Activated naive CD4-positive, alpha-beta T cell treated with anti-CD3 and anti-CD28 coated beads, Interleukin-2, amount 50 U/mL, for 24 hours (primary cell): Measurements from ENCODE around the gene HK1.
A peak's percentile ranks its signal among the peaks of the same experiment; 100 is the strongest.
"Not testable (repeated sequence)": the region's sequence is repeated elsewhere in the genome, so short reads cannot be mapped to it uniquely, and the experiment has no call there.

Experiments
- H3K27ac Mint-ChIP-seq: one replicate; pipeline ENCODE4 v1.8.0; 2021; ENCODE audit warnings: mild to moderate bottlenecking, mixed read lengths
- H3K27me3 Mint-ChIP-seq: one replicate; pipeline ENCODE4 v1.8.0; 2021; ENCODE audit warnings: mixed read lengths
- H3K36me3 Mint-ChIP-seq: one replicate; pipeline ENCODE4 v1.8.0; 2021; ENCODE audit warnings: mixed read lengths
- H3K4me1 Mint-ChIP-seq: one replicate; pipeline ENCODE4 v1.8.0; 2021; ENCODE audit warnings: mixed read lengths
- H3K4me3 Mint-ChIP-seq: one replicate; pipeline ENCODE4 v1.8.0; 2021; ENCODE audit warnings: mild to moderate bottlenecking, mixed read lengths
- H3K9me3 Mint-ChIP-seq: one replicate; pipeline ENCODE4 v1.8.0; 2021; ENCODE audit warnings: mixed read lengths

The HK1 gene

DNA sequence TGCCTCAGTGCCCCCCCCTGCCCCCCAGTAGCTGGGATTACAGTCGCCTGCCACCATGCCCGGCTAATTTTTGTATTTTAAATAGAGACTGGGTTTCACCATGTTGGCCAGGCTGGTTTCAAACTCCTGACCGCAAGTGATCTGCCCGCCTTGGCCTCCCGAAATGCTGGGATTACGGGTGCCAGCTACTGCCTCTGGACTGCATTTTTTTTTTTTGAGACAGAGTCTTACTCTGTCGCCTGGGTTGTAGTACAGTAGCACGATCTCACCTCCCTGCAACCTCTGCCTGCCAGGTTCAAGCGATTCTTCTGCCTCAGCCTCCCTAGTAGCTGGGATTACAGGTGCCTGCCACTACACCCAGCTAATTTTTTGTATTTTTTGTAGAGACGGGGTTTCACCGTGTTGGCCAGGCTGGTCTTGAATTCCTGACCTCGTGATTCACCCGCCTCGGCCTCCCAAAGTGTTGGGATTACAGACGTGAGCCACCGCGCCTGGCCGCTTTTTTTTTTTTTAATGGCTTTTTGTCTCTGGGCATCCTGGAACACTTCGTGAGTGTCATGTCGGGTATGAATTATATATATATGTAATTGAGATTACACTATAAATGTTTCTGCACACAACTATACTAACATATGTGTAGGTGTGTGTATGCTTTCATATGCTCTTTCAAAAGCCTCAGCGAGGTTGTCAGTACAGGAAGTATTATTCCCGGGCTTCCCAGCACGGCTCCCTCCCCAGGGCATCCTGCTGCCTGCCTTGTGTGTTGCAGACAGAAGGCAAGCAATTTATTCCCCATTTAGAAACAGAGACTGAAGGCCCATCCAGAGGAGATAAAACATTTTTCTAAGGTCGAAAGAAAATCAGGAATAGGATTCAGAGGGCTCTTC lies 47.6 kb downstream of the HK1 start:
- peaks cover 72% of the 10 kb centered on the region for H3K4me1 Mint-ChIP-seq
- H3K9me3 Mint-ChIP-seq, H3K36me3 Mint-ChIP-seq, H3K27me3 Mint-ChIP-seq: not testable (repeated sequence)
- peak overlapping the region; percentile 48 for H3K4me3 Mint-ChIP-seq
- peak overlapping the region; percentile 82 for H3K27ac Mint-ChIP-seq

DNA sequence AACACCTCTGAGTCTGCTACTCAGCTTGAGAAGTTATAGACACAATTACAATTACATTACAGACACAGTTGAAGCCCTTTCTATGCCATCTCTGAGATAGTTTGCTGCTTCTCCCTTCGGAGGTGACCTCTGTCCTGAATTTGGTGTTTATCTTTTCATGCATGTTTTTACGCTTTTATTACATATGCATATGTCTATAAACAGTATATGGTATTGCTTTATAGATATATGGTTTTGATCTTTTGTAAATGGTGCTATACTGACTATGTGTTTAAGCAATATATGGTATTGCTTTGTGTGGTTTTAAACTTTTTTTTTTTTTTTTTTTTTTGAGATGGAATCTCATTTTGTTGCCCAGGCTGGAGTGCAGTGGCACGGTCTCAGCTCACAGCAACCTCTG lies 48.4 kb downstream of the HK1 start:
- H3K4me1 Mint-ChIP-seq: peaks cover 65% of the 10 kb centered on the region
- H3K27ac Mint-ChIP-seq: peak overlapping the region; percentile 96
- no peak overlapping the region for H3K4me3 Mint-ChIP-seq
- H3K27me3 Mint-ChIP-seq: no peaks in the 10 kb centered on the region
- H3K9me3 Mint-ChIP-seq: no peaks in the 10 kb centered on the region
- peaks cover 1% of the 10 kb centered on the region for H3K36me3 Mint-ChIP-seq

DNA sequence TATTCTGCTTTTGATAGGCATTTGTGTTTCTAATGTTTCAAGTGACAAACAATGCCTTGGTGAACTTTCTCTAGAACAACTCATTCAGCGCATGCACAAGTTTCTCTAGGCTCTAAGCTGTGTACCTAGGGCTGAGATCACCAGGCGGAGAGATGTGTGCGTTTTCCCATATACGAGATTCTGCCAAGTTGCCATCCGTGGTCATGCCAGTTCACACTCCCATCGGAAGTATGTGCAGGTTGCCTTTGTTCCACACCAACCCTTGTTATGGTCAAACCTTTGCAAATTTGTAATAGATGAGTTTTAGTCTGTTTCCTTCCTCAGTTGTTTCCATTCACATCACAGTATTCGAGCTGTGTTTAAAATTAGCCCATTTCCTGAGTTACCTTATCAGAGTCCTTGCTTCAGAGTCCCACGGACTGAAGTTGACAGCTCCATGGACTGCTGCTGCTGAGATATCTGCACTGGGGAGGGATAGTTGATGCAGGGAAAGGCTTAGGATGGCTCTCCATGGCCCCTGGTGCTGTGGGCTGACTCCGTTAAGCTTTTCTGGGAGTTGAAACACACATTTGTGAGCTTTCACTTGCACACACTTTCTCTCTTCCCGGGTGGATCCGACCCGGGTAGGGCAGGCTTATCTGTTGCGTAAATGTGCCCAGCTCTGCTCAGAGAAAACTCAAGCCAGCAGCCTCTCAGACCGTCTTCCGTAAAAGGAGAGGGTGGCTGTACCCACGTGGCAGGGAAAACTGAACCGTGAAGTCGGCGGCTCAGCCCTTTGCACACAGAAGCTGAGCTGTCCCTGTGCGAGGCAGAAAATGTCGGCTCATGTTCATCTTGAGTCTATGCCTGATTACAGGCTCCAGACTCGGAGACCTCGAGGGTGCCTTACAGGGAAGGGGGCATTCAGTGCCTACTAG lies 49.4 kb downstream of the HK1 start:
- Mint-ChIP-seq H3K27ac (peak overlapping the region; percentile 96), H3K4me3 (peak overlapping the region; percentile 80), H3K9me3 (no peaks in the 10 kb centered on the region), H3K4me1 (peaks cover 68% of the 10 kb centered on the region), H3K36me3 (peaks cover 1% of the 10 kb centered on the region), H3K27me3 (no peaks in the 10 kb centered on the region)

DNA sequence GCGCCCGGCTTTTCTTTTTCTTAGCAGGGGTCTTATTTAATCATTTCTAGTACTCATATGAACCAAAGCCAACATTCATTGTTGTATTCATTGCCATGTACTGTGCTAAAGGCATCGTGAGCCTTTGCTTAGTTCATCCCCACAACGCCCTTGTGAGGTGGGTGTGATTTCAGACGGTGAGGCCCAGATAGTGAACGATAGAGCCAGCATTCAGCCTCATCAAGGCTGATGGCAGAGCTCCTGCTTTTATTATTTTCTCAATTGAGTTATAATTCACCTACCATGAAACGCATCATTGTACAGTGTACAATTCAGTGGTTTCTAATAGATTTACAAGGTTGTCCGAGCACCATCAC lies 50.1 kb downstream of the HK1 start:
- peak overlapping the region; percentile 80 for H3K4me3 Mint-ChIP-seq
- peak overlapping the region; percentile 96 for H3K27ac Mint-ChIP-seq
- H3K9me3 Mint-ChIP-seq: no peaks in the 10 kb centered on the region
- peaks cover 1% of the 10 kb centered on the region for H3K36me3 Mint-ChIP-seq
- H3K27me3 Mint-ChIP-seq: no peaks in the 10 kb centered on the region
- H3K4me1 Mint-ChIP-seq: peaks cover 70% of the 10 kb centered on the region

DNA sequence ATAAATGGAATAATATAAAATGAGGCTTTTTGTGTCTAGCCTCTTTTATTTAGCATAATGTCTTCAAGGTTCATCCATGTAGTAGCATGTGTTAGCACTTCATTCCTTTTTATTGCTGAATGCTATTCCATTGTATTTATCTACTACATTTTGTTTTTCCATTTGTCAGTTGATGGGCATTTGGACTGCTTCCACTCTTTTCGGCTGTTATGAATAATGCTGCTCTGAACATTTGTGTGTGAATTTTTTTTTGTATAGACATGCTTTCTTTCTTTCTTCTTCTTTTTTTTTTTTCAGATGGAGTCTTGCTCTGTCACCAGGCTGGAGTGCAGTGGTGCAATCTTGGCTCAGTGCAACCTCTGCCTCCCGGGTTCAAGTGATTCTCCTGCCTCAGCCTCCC lies 50.6 kb downstream of the HK1 start:
- Mint-ChIP-seq H3K27ac (peak overlapping the region; percentile 96), H3K4me3 (peak overlapping the region; percentile 59), H3K4me1 (peaks cover 65% of the 10 kb centered on the region)
- not testable (repeated sequence) for H3K9me3 Mint-ChIP-seq, H3K27me3 Mint-ChIP-seq, H3K36me3 Mint-ChIP-seq

DNA sequence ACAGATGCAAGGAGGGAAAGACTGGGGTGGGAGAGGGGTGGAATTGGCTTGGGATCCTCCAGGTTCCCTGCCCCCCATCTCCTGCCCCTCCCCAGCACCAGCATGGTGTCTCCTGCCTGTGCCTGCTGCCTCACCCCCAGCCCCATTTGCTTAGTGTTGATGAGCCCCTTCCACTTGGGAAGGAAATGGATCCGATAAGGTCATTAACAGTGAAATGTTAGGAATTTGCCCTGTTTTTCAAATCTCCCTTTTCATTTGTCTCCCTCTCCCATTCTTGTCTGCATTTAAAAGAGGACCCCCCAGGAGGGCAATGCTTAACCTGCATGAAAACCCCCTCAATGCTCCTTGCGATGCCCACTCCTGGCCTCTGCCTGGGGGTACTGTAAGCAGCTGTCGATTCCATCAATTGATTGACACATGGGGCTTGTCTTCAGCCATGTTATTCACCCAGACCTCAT lies 51.5 kb downstream of the HK1 start:
- Mint-ChIP-seq H3K27ac (peak overlapping the region; percentile 80), H3K27me3 (no peaks in the 10 kb centered on the region), H3K36me3 (peaks cover 1% of the 10 kb centered on the region), H3K4me3 (no peak overlapping the region), H3K4me1 (peaks cover 68% of the 10 kb centered on the region), H3K9me3 (no peaks in the 10 kb centered on the region)

DNA sequence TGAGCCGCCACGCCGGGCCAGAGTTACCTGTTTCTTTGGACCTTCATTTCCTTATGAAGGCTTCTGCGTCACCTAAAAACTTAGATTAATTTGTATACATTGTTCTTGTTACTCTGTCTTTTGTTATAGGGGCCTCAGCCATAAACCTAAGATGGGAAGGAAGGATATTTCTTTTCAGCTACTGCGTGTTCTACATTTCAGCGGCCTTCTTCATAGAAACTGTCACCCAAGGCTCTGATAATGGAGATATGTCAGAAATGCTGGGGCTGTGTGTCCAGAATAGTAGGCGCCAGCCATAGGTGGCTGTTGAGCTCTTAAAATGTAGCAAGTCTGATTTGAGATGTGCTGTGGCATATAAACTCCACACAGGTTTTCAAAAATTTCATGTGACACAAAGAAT lies 52.9 kb downstream of the HK1 start:
- Mint-ChIP-seq H3K9me3 (no peaks in the 10 kb centered on the region), H3K27ac (no peak overlapping the region), H3K4me3 (no peak overlapping the region), H3K36me3 (peaks cover 1% of the 10 kb centered on the region), H3K4me1 (peaks cover 78% of the 10 kb centered on the region), H3K27me3 (no peaks in the 10 kb centered on the region)

DNA sequence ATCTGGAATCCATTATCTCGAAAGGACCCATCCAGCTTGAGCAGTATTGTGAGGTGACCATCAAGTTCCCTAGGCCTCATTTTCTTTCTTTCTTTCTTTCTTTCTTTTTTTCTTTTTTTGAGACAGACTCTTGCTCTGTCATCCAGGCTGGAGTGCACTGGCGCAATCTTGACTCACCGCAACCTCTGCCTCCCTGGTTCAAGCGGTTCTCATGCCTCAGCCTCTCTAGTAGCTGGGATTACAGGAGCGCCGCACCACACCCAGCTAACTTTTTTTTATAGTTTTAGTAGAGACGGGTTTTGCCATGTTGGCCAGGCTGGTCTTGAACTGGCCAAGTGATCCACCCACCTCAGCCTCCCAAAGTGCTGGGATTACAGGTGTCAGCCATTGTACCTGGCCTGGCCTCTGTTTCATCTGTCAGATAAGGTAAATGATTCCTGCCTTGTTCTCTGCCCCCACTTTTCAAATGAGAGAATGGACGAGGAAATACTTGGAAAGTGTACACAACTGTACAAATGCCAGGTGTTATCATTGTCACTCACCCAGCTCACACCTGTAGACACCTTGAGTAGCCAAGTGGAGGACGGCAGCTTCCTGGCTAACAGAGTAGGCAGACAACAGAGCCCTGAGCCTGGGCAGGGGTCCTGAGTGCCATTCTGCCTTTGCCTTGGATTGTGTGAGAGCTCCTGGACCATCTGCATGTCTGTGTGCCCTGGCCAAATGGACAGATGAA lies 54.1 kb downstream of the HK1 start:
- Mint-ChIP-seq H3K36me3 (peaks cover 1% of the 10 kb centered on the region), H3K9me3 (no peaks in the 10 kb centered on the region), H3K4me1 (peaks cover 70% of the 10 kb centered on the region), H3K27ac (no peak overlapping the region), H3K4me3 (no peak overlapping the region), H3K27me3 (no peaks in the 10 kb centered on the region)

DNA sequence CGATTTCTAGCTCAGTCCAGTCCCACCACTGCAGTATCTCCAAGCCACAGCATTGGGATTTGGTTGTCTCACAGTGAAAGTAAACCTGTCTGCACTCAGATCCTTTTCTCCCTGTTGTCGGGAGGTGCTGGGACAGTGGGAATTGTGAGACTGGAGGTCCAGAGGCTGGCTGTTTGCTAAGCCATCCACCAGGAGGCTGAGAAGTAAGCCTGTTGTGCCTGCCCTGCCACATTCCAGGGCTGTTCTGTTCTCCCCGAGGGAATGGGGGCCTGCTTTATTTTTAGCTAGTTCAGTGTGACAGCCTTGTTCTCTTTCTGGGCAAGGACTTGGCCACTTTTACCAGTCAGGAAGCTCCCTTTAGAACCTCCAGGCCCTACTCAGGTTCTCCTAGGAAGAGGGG lies 54.9 kb downstream of the HK1 start:
- peaks cover 68% of the 10 kb centered on the region for H3K4me1 Mint-ChIP-seq
- no peaks in the 10 kb centered on the region for H3K27me3 Mint-ChIP-seq
- no peak overlapping the region for H3K27ac Mint-ChIP-seq
- H3K9me3 Mint-ChIP-seq: no peaks in the 10 kb centered on the region
- H3K36me3 Mint-ChIP-seq: peaks cover 1% of the 10 kb centered on the region
- H3K4me3 Mint-ChIP-seq: no peak overlapping the region

DNA sequence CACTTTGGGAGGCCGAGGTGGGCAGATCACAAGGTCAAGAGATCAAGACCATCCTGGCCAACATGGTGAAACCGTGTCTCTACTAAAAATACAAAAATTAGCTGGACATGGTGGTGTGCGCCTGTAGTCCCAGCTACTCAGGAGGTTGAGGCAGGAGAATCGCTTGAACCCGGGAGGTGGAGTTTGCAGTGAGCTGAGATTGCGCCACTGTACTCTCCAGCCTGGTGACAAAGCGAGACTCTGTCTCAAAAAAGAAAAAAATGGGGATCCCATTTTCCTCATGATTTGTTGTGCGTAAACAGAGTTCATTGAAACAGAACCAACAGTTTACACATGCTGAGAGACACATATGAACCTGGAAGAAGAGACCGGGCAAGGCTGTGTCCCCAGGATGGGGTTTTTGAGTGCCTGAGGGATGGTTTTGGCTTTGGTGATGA lies 55.6 kb downstream of the HK1 start:
- H3K9me3 Mint-ChIP-seq, H3K27me3 Mint-ChIP-seq, H3K36me3 Mint-ChIP-seq: not testable (repeated sequence)
- Mint-ChIP-seq H3K4me3 (peak overlapping the region; percentile 77), H3K27ac (peak overlapping the region; percentile 55), H3K4me1 (peaks cover 67% of the 10 kb centered on the region)

DNA sequence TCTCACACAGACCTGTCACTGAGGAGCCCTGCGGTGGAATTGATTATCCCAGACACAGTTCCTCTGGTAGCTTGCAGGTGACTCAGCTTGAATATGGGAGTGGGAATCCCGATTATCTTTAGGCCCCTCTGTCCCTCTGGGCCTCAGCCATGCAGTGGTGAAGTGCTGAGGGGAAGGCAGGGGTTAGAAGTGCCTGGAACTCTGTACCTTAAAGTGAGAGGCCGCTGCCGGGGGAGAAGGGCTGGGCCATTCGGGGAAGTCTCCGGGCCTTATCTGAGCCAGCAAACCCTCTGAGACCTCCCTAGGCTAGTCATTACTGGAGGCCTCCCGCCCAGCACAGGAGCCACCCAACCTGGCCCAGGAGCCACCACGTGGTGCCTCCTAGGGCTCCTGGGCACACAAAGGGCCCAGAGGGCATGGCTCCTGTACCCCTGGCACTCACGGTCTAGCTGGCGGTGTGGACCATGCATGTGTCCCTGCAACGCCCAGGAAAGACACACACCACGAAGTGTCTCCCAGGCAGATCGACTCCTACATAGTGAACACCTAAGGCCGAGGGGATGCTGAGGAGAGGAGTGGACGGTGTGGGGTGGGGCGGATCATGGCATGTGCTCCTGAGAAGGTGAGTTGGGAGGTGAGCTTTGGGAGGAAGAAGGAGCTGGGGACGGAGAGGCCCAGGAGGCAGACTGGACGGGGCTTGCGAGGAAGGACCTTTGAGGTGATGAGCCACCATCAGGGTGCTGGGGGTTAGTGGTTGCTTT lies 56.2 kb downstream of the HK1 start:
- peak overlapping the region; percentile 77 for H3K4me3 Mint-ChIP-seq
- peaks cover 66% of the 10 kb centered on the region for H3K4me1 Mint-ChIP-seq
- no peaks in the 10 kb centered on the region for H3K27me3 Mint-ChIP-seq
- no peaks in the 10 kb centered on the region for H3K9me3 Mint-ChIP-seq
- peaks cover 1% of the 10 kb centered on the region for H3K36me3 Mint-ChIP-seq
- peak overlapping the region; percentile 57 for H3K27ac Mint-ChIP-seq

DNA sequence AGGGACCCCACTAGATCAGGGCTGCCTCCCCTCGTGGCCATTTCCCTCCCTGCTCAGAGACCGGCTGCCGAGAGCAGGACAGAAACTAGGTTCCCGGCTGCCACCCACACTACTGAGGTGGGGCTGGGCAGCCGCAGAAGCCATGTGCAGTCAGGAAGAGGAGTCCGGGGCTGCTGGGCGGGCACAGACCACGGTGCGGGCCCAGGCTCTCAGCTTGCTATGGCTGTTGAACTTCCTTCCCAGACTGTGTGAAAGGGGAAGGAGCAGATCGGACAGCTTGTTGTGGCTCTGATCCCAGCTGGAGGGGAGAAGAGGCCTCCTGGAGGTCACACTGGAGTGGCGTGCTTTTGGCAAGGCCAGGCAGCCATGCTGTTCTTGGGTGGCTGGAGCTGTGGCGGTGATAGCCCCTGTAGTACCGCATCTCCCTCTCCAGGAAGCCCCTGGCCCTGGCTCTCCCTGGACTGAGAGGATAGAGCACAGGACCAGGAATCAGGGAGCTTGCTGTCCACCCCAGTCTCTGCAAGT lies 56.8 kb downstream of the HK1 start:
- H3K9me3 Mint-ChIP-seq: no peaks in the 10 kb centered on the region
- peak overlapping the region; percentile 57 for H3K27ac Mint-ChIP-seq
- H3K4me3 Mint-ChIP-seq: peak overlapping the region; percentile 77
- peaks cover 67% of the 10 kb centered on the region for H3K4me1 Mint-ChIP-seq
- no peaks in the 10 kb centered on the region for H3K36me3 Mint-ChIP-seq
- no peaks in the 10 kb centered on the region for H3K27me3 Mint-ChIP-seq

DNA sequence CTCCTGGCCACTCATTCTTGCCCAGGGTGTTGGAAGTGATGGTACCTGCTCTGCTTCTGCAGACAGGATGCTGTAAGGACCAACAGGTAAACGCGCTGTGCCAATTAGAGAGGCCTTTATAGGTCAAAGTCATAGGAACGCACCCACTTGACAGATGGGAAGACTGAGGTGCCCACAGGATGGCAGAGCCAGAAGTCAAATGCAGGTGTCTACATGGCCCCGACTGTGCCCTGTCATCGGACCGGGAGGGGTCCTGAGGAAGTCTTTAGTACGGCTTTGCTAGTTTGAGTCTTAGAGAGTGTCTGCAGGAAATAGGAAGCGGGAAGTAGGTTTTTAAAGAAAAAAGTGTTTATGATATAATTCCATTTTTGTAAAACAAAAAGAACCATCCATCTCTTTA lies 57.3 kb downstream of the HK1 start:
- peak overlapping the region; percentile 77 for H3K4me3 Mint-ChIP-seq
- no peaks in the 10 kb centered on the region for H3K36me3 Mint-ChIP-seq
- no peak overlapping the region for H3K27ac Mint-ChIP-seq
- peaks cover 64% of the 10 kb centered on the region for H3K4me1 Mint-ChIP-seq
- H3K9me3 Mint-ChIP-seq: no peaks in the 10 kb centered on the region
- H3K27me3 Mint-ChIP-seq: no peaks in the 10 kb centered on the region

DNA sequence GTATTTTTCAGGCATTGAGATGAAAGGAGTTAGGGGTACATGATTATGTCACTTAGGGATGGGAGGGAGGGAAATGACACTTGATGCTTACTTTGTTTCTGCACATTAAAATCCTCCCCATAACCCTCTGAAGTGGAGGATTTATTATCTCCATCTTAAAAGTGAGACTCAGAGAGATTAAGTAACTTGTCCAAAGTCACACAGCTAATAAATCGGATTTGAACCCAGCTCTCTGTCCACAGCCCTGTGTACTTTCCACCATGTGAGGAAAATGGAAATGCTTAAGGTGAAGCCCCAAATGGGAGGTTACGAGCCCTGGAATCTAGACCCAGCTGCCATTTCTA lies 58.6 kb downstream of the HK1 start:
- no peak overlapping the region for H3K4me3 Mint-ChIP-seq
- H3K9me3 Mint-ChIP-seq: no peaks in the 10 kb centered on the region
- peaks cover 69% of the 10 kb centered on the region for H3K4me1 Mint-ChIP-seq
- no peaks in the 10 kb centered on the region for H3K36me3 Mint-ChIP-seq
- no peaks in the 10 kb centered on the region for H3K27me3 Mint-ChIP-seq
- H3K27ac Mint-ChIP-seq: no peak overlapping the region
